PC-9 (cell line): ENCODE results near the gene HABP4.

ENCODE experiments used
- CTCF ChIP-seq: fragments of 200-600 bp; sonication (generic); conservative IDR thresholded peaks from 2 replicates; pipeline ENCODE4 v1.6.1; 2017; ENCODE audit warnings: mixed run types, antibody characterized with exemption, mild to moderate bottlenecking, moderate library complexity
- EZH2 ChIP-seq: fragments of 200-600 bp; sonication (generic); IDR thresholded peaks from 2 replicates; pipeline ENCODE4 v1.8.0; 2017; ENCODE audit warnings: antibody characterized with exemption, low read depth

GRCh38 chr9:96425500-96426169, 24.3 kb upstream of the HABP4 start:
- TF ChIP-seq CTCF: no peak
- no peak for TF ChIP-seq EZH2
